Ramos (cell line): ENCODE measurements around the gene CCND3.

ENCODE experiments used
- in situ Hi-C: fragments of 300-500 bp; cut with MboI; formaldehyde crosslinking; loops from one replicate; pipeline ENCODE4 v1.14.3; 2022; ENCODE audit warnings: low sequenced_read_pairs; ENCODE audit not compliant: unreplicated experiment

Gene CCND3

DNA sequence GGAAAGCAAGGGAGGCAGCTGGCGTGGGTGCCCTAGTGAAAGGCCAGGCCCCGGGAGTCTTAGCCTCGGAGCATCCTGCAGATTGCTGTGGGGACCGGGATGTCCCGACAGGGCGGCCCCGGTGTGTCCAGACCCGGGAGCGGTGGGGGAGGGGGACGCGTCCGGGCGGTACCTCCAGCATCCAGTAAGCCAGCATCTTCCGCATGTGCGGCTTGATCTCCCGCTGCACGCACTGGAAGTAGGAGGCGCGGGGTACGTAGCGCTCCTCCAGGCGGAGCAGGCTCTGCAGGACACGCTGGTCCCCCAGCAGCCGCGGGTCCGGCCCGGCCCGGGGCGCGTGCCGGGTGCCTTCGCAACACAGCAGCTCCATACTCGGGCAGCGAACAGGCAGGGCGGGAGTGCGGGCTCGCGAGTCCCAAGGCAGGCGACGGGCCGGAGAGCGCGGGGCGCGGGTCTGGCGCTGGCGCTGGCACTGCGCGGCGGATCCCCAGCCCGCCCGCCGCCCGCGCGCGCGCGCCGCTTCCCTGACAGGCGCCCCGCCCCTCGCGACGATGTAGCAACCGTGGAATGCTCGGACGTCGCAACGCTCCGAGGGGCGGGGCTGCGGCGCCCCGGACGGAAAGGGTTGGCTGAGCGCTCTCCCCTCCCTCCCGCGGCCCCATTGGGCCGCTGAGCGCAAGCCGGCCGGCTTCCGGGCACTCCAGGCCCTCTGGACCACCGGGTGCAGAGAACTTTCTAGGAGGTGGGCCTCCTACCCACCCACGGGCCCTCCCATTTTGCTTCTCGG is at the start of gene CCND3:
Gene CCND3 (minus strand): TSS at position 529 of the 787 bp plus-strand sequence. CDS start 159 bp downstream, at position 370.
- in situ Hi-C loops, result no loop called here

DNA sequence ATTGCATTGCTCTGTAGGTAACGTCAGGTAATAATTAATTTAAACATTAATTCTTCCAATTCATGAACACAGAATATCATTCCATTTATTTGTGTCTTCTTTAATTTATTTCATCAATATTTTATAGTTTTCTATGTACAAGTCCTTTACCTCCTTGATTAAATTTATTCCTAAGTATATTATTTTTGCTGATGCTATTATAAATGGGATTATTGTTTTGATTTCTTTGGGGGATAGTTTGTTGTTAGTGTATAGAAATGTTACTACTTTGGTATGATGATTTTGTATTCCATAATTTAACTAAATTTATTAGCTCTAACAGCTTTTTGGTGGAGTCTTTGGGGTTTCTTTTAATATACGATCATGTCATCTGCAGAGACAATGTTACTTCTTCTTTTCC is 44.7 kb upstream of the CCND3 start:
- in situ Hi-C loops, result no loop called here

GRCh38 chr6:41984623-41985022 is 43.0 kb upstream of the CCND3 start:
- in situ Hi-C loops, result no loop called here

DNA sequence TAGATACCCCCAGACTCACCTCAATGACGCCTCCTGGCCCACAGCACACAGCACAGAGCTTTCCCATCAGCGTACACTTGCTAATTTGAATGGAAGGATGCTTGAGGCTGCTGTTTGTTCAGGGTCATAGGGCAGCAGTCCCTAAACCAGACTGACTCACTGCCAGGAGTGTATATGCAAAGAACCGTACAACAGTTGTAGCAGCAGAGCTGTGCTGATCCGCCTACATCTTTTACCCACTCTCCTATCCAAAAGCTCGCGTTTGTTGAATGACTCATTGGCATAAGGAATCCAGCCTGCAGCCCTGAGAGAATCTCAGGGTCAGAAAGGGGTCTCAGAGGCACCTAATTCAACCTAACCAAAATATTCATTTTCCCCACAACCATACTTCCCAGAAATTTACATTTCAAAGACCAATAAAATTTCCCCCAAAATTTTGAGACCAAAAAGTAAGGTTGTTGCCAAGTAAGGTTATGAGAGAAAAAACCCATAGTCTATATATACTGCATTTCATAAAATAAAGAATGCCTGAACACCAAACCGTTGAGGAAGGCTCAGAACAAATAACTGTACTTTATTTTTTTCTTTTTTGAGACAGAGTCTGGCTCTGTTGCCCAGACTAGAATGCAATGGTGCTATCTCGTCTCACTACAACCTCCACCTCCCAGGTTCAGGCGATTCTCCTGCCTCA is 35.3 kb upstream of the CCND3 start:
- in situ Hi-C loops, result no loop called here

DNA sequence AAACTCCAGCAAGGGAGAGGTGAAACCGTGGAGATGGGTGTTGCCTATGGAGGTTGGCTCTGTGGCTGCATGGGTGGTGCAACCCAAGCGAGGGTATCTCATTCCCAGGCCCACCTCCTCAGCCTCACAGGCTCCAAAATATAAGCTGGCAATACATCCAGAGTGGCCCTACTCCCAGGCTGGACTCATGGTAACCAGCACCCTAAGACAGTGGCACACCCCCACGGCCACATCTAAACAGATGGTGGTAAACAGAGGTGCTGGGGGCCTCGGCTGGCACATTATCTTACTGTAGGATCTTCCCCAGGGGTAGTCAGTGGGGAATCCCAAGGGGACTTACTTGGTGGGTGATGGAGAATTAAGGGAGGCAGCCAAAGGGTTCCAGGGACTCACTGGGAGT is 33.7 kb upstream of the CCND3 start:
- in situ Hi-C loops, result no loop called here

GRCh38 chr6:41974281-41974825 is 32.7 kb upstream of the CCND3 start:
- in situ Hi-C loops, result no loop called here

DNA sequence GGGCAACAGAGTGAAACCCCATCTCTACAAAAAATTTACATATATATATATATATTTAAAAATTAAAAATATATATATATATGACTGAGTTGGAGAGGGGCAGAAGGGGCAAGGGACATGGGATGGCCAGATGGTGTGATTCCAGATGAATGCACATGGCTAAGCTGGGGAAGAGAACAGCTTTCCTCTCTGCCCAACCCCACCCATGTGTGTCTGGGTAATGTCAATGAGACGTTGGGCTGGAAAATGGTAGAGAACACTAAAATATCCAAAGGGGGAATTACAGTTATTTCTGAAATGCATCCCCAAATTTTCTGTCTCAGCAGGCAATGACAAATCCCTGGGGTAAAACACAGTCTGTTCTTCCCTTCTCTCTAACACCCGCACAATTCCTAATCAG is 31.2 kb upstream of the CCND3 start:
- in situ Hi-C loops, result no loop called here

- in situ Hi-C loops, result no loop called here
Measured at GRCh38 chr6:41970436-41970846, 28.8 kb upstream of the CCND3 start.

DNA sequence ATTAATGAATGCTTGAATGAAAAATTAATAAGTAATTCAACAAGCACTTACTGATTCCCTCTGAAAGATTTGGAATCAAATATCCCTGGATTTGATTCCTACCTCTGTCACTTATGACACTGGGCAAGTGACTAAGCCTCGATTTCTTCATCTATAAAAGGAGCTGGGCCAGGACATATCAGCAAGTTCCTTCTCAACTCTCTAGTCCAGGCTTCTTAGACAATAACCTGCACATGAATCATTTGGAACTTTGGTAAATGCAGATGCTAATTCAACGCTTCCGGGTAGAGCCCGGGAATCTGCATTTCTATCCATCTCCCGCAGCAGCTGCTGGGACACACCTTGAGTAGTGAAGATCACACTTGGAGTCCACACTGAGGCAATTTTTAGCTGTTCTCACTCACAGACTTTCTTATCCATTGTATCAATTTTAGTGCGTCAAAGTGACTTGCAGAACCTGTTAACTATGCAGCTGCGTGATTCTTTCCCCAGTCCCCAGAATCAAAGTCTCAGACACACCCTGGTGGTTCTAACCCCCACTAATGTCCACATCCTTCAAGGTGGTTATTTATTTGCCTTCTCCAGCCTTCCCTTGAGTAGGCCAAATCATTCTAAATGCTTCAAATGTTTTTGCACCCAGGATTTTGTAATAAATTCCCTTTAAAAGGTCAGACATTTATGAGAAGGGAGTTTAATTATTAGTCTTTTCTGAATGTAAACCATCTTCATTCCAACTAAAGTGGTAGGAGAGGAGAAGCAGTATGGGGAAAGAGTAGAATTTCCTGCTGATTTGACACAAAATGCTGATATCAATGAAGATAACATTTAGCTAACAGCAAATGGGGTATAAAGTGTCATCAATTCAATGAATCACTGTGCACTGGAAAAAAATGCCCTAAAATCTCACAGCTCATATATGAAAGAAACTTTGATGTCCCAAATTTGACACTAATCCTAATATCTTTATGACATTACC is 26.0 kb upstream of the CCND3 start:
- in situ Hi-C loops, result no loop called here

DNA sequence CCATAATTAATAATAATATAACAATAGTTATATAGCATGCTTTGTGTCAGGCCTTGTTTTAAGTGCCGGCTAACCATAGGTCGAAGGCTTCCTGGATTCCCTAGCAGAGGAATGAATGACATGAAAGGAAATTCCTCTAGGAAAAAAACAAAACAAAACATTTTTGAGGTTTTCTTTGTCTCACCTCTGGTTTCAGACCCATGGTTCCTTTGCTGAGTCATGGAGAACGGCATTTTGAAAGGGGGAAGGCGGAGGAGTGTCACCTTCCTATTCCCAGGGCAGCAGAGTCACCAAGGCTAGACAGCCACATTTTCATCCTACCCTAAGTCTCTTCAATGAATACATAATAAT is 25.3 kb upstream of the CCND3 start:
- in situ Hi-C loops, result no loop called here

GRCh38 chr6:41966214-41966920 is 24.8 kb upstream of the CCND3 start:
- in situ Hi-C loops, result no loop called here

- in situ Hi-C loops, result no loop called here
Measured at GRCh38 chr6:41965429-41966213, 24.0 kb upstream of the CCND3 start.

GRCh38 chr6:41964201-41964887 is 22.7 kb upstream of the CCND3 start:
- in situ Hi-C loops, result no loop called here

DNA sequence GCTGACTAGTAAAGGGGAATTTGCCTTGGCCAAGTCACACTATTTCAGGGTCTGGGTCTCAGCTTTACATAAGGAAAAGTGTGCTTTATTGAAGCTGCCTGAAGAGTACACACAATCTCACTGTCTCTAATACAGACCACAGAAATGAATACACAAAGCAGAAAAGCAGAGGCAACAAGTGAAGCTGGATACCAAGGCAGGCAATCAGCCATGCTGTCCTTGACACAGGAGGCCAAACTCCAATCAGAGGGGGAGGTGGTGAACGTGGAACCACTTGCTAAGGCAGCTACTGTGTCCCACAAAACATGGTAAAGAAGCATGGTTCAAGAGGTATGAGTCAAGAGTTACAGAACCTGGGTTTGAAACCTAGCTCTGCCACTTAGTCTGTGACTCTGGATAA is 21.8 kb upstream of the CCND3 start:
- in situ Hi-C loops, result no loop called here

GRCh38 chr6:41960028-41960427 is 18.4 kb upstream of the CCND3 start:
- in situ Hi-C loops, result no loop called here

GRCh38 chr6:41958022-41958856 is 16.6 kb upstream of the CCND3 start:
- in situ Hi-C loops, result no loop called here

DNA sequence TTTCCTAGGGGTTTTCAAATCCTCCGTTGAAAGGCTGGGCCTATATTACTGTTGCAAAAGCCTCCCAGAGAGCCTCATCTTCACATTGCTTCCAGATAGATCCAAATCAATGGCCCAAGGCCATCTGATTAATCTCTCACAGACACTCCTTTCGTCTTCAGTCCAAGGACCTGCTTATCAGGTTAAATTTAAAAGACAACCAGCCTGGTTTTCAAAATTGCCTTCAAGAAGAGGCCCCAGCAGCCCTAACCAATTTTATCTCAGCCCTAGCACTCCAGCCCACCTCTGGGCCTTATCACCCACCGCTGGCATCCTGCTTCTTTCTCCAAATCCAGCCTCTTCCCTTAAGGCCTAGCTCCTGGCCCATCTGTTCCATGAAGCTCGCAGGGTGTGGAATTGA is 15.5 kb upstream of the CCND3 start:
- in situ Hi-C loops, result no loop called here

GRCh38 chr6:41955412-41955811 is 13.8 kb upstream of the CCND3 start:
- in situ Hi-C loops, result no loop called here
